Prostate gland (tissue), 2 donors: ENCODE results near the gene CABP5.

Source experiments
- POLR2A ChIP-seq: fragments of 450-650 bp; IDR thresholded peaks from one replicate; pipeline ENCODE4 v1.6.1; 2016; ENCODE audit warnings: antibody characterized with exemption, mild to moderate bottlenecking
- POLR2AphosphoS5 ChIP-seq: sonication (generic); formaldehyde crosslinking; IDR thresholded peaks from one replicate; pipeline ENCODE4 v1.6.1; 2017; ENCODE audit warnings: antibody characterized with exemption
- TF ChIP-seq, protein P1 (sequence below), 4 experiments: fragments of 200-600 bp in 2 of 4; fragments of 450-650 bp in 2 of 4; sonication (generic) in 2 of 4; IDR thresholded peaks; 1 replicate in 3 of 4; 2 replicates in 1 of 4; pipeline ENCODE4 v1.5.1; 2016 to 2019; ENCODE audit warnings: antibody characterized with exemption in 4 of 4, mild to moderate bottlenecking in 2 of 4, moderate library complexity in 2 of 4

DNA sequence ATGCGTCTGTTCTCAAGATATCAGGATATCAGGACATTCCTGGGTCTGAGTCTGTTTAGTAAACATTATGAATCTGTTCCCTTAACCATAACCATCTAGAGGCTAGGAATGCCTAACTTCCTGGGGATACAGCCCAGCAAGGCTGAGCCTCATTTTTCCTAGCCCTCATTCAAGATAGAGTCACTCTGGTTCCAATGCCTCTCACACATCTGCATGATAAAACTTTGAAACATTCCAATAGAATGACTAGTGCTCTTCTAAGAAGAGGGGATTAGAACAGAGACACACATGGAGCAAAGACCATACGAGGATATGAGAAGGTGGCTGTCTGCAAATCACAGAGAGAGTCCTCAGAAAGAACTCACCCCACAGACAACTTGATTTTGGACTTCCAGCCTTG, 20.6 kb upstream of the CABP5 start:
- TF ChIP-seq, protein P1, sequence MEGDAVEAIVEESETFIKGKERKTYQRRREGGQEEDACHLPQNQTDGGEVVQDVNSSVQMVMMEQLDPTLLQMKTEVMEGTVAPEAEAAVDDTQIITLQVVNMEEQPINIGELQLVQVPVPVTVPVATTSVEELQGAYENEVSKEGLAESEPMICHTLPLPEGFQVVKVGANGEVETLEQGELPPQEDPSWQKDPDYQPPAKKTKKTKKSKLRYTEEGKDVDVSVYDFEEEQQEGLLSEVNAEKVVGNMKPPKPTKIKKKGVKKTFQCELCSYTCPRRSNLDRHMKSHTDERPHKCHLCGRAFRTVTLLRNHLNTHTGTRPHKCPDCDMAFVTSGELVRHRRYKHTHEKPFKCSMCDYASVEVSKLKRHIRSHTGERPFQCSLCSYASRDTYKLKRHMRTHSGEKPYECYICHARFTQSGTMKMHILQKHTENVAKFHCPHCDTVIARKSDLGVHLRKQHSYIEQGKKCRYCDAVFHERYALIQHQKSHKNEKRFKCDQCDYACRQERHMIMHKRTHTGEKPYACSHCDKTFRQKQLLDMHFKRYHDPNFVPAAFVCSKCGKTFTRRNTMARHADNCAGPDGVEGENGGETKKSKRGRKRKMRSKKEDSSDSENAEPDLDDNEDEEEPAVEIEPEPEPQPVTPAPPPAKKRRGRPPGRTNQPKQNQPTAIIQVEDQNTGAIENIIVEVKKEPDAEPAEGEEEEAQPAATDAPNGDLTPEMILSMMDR (IDR thresholded peaks at IDR 0.05), result no peak
- TF ChIP-seq POLR2A (no peak), POLR2AphosphoS5 (no peak)
